ENCODE data around the gene ANKRD52.
"Not testable (repeated sequence)": the region's sequence is repeated elsewhere in the genome, so short reads cannot be mapped to it uniquely, and the experiment has no call there.

Gene ANKRD52

DNA sequence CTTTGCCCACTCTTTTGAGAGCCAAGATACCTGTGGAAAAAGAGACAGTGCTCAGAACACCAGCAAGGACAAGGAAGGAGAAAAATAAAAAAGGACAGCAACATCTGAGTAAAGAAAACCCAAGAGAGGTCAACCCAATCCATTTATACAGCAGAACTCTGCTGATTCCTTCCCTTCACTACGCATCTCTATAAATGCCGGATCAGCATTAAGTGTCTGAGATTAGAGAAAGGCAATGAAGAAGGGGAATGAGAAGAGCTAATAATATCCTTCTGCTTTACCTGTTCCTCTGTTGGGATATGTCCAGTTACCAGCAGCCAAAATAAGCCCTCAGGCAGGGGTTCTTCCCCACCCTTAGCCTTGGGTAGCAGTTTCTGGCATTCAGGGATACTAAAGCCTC lies 24.4 kb upstream of the ANKRD52 start:
- DNase-seq (ENCODE audit: low read depth, low spot score) = no peak
- H3K4me3 ChIP-seq (ENCODE audit: insufficient read length, low read depth) = no peak overlapping the region
- TF ChIP-seq ZNF274 (IDR thresholded peaks at IDR 0.05; ENCODE audit: low read depth, low read length) (no peak), SUZ12 (IDR thresholded peaks at IDR 0.05; ENCODE audit: extremely low read depth, insufficient read depth, insufficient read length) (no peak), YY1 (IDR thresholded peaks at IDR 0.05; ENCODE audit: insufficient read depth, insufficient read length) (no peak)
- no peak overlapping the region for H3K9ac ChIP-seq (ENCODE audit: insufficient read length, low read depth)
- no peaks in the 10 kb centered on the region for H3K9me3 ChIP-seq (ENCODE audit: insufficient read depth, low read length)
- H3K36me3 ChIP-seq (ENCODE audit: insufficient read depth, insufficient read length, low read length) = peaks cover 84% of the 10 kb centered on the region
- no peaks in the 10 kb centered on the region for H3K4me1 ChIP-seq (ENCODE audit: insufficient read depth, insufficient read length)
- no peaks in the 10 kb centered on the region for H3K27me3 ChIP-seq (ENCODE audit: insufficient read depth, insufficient read length)

DNA sequence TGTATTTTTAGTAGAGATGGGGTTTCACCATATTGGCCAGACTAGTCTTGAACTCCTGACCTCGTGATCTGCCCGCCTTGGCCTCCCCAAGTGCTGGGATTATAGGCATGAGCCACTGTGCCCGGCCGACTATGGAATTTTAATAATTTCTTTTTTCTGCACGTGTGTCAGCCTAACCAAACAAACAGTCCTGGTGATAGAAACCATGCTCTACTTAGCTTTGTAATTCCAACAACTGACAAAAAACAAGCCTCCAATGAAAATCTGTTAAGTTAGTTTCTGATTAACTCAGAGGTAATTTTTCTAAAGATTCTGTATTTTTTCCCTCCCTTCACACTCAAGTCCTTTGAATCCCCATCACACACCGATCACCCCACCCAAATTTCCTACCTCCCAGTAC lies 23.8 kb upstream of the ANKRD52 start:
- DNase-seq (ENCODE audit: low read depth, low spot score) = no peak
- no peak overlapping the region for H3K4me3 ChIP-seq (ENCODE audit: insufficient read length, low read depth)
- H3K27me3 ChIP-seq (ENCODE audit: insufficient read depth, insufficient read length) = no peaks in the 10 kb centered on the region
- H3K36me3 ChIP-seq (ENCODE audit: insufficient read depth, insufficient read length, low read length) = peaks cover 83% of the 10 kb centered on the region
- no peak overlapping the region for H3K9ac ChIP-seq (ENCODE audit: insufficient read length, low read depth)
- TF ChIP-seq YY1 (IDR thresholded peaks at IDR 0.05; ENCODE audit: insufficient read depth, insufficient read length) (no peak), ZNF274 (IDR thresholded peaks at IDR 0.05; ENCODE audit: low read depth, low read length) (no peak), SUZ12 (IDR thresholded peaks at IDR 0.05; ENCODE audit: extremely low read depth, insufficient read depth, insufficient read length) (no peak)
- H3K9me3 ChIP-seq (ENCODE audit: insufficient read depth, low read length) = no peaks in the 10 kb centered on the region
- H3K4me1 ChIP-seq (ENCODE audit: insufficient read depth, insufficient read length) = no peaks in the 10 kb centered on the region

DNA sequence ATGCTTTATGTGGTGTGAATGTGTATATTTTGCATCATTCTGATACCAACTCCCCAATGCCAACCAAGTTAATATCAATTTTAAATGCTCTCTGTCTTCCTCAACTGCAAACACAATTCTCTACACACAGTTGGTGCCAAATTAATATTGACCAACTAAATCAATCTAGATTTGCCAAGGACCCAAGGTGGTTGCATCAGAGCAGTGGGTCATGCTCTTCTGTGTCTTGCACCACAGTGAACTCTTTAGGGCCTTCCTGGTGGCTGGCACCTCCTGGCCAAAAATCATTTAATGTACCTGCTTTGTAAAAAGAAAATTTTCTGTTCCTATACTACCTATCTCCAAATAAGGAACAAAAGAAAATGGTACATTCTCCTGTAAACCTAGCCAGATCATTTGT lies 22.7 kb upstream of the ANKRD52 start:
- no peaks in the 10 kb centered on the region for H3K9me3 ChIP-seq (ENCODE audit: insufficient read depth, low read length)
- no peak overlapping the region for H3K9ac ChIP-seq (ENCODE audit: insufficient read length, low read depth)
- no peaks in the 10 kb centered on the region for H3K27me3 ChIP-seq (ENCODE audit: insufficient read depth, insufficient read length)
- H3K4me3 ChIP-seq (ENCODE audit: insufficient read length, low read depth) = no peak overlapping the region
- no peak for DNase-seq (ENCODE audit: low read depth, low spot score)
- peaks cover 81% of the 10 kb centered on the region for H3K36me3 ChIP-seq (ENCODE audit: insufficient read depth, insufficient read length, low read length)
- H3K4me1 ChIP-seq (ENCODE audit: insufficient read depth, insufficient read length) = no peaks in the 10 kb centered on the region
- TF ChIP-seq ZNF274 (IDR thresholded peaks at IDR 0.05; ENCODE audit: low read depth, low read length) (no peak), SUZ12 (IDR thresholded peaks at IDR 0.05; ENCODE audit: extremely low read depth, insufficient read depth, insufficient read length) (no peak), YY1 (IDR thresholded peaks at IDR 0.05; ENCODE audit: insufficient read depth, insufficient read length) (no peak)

DNA sequence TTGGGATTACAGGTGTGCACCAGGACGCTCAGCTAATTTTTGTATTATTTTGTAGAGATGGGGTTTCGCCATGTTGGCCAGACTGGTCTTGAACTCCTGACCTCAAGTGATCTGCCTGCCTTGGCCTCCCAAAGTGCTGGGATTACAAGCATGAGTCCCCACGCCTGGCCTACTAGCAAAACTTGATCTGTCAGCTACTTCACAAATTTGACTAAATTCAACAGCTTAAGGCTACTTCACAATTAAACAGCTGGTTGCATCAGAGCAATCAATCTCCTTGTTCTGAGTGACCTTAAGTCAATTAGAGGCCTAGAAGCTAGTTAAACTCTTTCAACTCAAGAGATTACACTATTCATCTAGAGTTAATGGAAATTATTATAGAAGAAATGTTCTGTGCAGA lies 20.7 kb upstream of the ANKRD52 start:
- no peak for DNase-seq (ENCODE audit: low read depth, low spot score)
- Histone ChIP-seq H3K4me3 (ENCODE audit: insufficient read length, low read depth) (no peak overlapping the region), H3K27me3 (ENCODE audit: insufficient read depth, insufficient read length) (no peaks in the 10 kb centered on the region), H3K36me3 (ENCODE audit: insufficient read depth, insufficient read length, low read length) (peaks cover 87% of the 10 kb centered on the region), H3K9ac (ENCODE audit: insufficient read length, low read depth) (no peak overlapping the region), H3K4me1 (ENCODE audit: insufficient read depth, insufficient read length) (no peaks in the 10 kb centered on the region), H3K9me3 (ENCODE audit: insufficient read depth, low read length) (no peaks in the 10 kb centered on the region)
- TF ChIP-seq ZNF274 (IDR thresholded peaks at IDR 0.05; ENCODE audit: low read depth, low read length) = no peak
- TF ChIP-seq SUZ12 (IDR thresholded peaks at IDR 0.05; ENCODE audit: extremely low read depth, insufficient read depth, insufficient read length) = no peak
- no peak for TF ChIP-seq YY1 (IDR thresholded peaks at IDR 0.05; ENCODE audit: insufficient read depth, insufficient read length)

DNA sequence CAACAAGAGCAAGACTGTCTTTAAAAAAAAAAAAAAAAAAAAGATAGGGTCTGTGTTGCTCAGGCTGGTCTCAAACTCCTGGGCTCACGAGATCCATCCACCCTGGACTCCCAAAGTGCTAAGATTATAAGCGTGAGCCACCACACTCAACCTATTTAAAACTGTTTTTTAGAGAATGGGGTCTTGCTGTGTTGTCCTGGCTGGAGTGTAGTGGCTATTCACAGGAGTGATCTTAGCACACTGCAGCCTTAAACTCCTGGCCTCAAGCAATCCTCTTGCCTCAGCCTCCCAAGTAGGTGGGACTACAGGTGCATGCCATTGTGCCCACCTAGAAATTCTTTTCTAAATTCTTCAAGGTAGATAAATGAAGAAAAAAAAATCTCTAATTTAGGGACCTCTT lies 16.1 kb upstream of the ANKRD52 start:
- no peak overlapping the region for H3K4me3 ChIP-seq (ENCODE audit: insufficient read length, low read depth)
- no peaks in the 10 kb centered on the region for H3K4me1 ChIP-seq (ENCODE audit: insufficient read depth, insufficient read length)
- H3K36me3 ChIP-seq (ENCODE audit: insufficient read depth, insufficient read length, low read length) = peaks cover 88% of the 10 kb centered on the region
- no peak for TF ChIP-seq YY1 (IDR thresholded peaks at IDR 0.05; ENCODE audit: insufficient read depth, insufficient read length)
- no peak for TF ChIP-seq ZNF274 (IDR thresholded peaks at IDR 0.05; ENCODE audit: low read depth, low read length)
- no peak for TF ChIP-seq SUZ12 (IDR thresholded peaks at IDR 0.05; ENCODE audit: extremely low read depth, insufficient read depth, insufficient read length)
- H3K9ac ChIP-seq (ENCODE audit: insufficient read length, low read depth) = no peak overlapping the region
- no peaks in the 10 kb centered on the region for H3K9me3 ChIP-seq (ENCODE audit: insufficient read depth, low read length)
- DNase-seq (ENCODE audit: low read depth, low spot score) = no peak
- H3K27me3 ChIP-seq (ENCODE audit: insufficient read depth, insufficient read length) = no peaks in the 10 kb centered on the region

DNA sequence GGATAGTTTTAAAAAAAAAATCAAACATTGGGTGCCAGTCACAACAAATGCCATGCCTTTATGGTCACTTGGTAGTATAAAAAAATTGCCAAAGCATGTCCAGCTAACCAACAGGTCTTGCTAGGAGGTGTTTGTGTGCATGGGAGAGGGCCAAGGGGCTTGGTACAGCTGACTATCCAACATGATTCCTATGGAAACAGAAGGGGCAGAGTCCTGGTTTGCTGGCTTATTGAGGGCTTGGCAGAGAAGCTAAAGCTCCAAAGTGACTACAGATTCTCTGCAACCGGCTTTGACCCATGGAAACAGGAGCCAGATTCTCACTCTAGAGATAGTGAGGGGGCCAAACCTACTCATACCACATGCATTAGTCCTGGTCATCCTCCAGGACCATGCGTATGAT lies 14.3 kb upstream of the ANKRD52 start:
- not testable (repeated sequence) for H3K27me3 ChIP-seq (ENCODE audit: insufficient read depth, insufficient read length); DNase-seq (ENCODE audit: low read depth, low spot score); H3K9ac ChIP-seq (ENCODE audit: insufficient read length, low read depth); H3K9me3 ChIP-seq (ENCODE audit: insufficient read depth, low read length); H3K4me3 ChIP-seq (ENCODE audit: insufficient read length, low read depth); H3K4me1 ChIP-seq (ENCODE audit: insufficient read depth, insufficient read length)
- peaks cover 75% of the 10 kb centered on the region for H3K36me3 ChIP-seq (ENCODE audit: insufficient read depth, insufficient read length, low read length)

DNA sequence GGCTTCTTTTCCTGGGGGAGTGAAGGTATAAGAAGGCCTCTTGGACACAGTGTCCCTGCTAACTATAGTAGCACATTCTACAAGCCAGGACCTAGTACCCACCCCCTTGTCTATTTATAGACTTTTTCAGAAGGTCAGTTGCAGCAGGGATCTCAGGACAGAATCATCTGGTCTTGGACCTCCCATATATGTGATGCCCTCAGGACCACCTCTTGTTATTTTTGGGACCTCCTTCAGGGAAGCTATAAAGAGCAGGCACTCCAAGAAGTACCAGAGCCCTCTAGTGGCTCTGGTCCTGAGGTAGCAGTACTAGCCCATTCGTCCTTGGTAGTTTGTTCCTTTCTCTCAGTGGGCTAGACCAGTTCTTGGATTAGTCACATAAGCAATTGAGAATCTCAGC lies 12.8 kb upstream of the ANKRD52 start:
- Histone ChIP-seq H3K9ac (ENCODE audit: insufficient read length, low read depth) (no peak overlapping the region), H3K27me3 (ENCODE audit: insufficient read depth, insufficient read length) (no peaks in the 10 kb centered on the region), H3K4me1 (ENCODE audit: insufficient read depth, insufficient read length) (no peaks in the 10 kb centered on the region), H3K4me3 (ENCODE audit: insufficient read length, low read depth) (no peak overlapping the region), H3K9me3 (ENCODE audit: insufficient read depth, low read length) (no peaks in the 10 kb centered on the region), H3K36me3 (ENCODE audit: insufficient read depth, insufficient read length, low read length) (peaks cover 67% of the 10 kb centered on the region)
- DNase-seq (ENCODE audit: low read depth, low spot score) = no peak
- no peak for TF ChIP-seq ZNF274 (IDR thresholded peaks at IDR 0.05; ENCODE audit: low read depth, low read length)
- TF ChIP-seq SUZ12 (IDR thresholded peaks at IDR 0.05; ENCODE audit: extremely low read depth, insufficient read depth, insufficient read length) = no peak
- no peak for TF ChIP-seq YY1 (IDR thresholded peaks at IDR 0.05; ENCODE audit: insufficient read depth, insufficient read length)

Measured in NT2/D1 (cell line).